Choroid plexus epithelial cell (primary cell): Measurements from ENCODE around the gene INPP5J.
"Not testable (repeated sequence)": the region's sequence is repeated elsewhere in the genome, so short reads cannot be mapped to it uniquely, and the experiment has no call there.

Experiments
- DNase-seq: peaks from one replicate; pipeline ENCODE4 v3.0.0-alpha.2; 2010; ENCODE audit warnings: low read depth
- H3K4me3 ChIP-seq: 2 replicates; pipeline ENCODE4 v1.5.1; 2011; ENCODE audit warnings: low read depth, mild to moderate bottlenecking, control low read depth, low read length, moderate library complexity
- TF ChIP-seq, protein P1 (sequence below): conservative IDR thresholded peaks from 2 replicates; pipeline ENCODE4 v1.5.1; 2011; ENCODE audit warnings: low read depth, mild to moderate bottlenecking, control low read depth, inconsistent platforms, low read length, moderate library complexity

INPP5J gene

DNA sequence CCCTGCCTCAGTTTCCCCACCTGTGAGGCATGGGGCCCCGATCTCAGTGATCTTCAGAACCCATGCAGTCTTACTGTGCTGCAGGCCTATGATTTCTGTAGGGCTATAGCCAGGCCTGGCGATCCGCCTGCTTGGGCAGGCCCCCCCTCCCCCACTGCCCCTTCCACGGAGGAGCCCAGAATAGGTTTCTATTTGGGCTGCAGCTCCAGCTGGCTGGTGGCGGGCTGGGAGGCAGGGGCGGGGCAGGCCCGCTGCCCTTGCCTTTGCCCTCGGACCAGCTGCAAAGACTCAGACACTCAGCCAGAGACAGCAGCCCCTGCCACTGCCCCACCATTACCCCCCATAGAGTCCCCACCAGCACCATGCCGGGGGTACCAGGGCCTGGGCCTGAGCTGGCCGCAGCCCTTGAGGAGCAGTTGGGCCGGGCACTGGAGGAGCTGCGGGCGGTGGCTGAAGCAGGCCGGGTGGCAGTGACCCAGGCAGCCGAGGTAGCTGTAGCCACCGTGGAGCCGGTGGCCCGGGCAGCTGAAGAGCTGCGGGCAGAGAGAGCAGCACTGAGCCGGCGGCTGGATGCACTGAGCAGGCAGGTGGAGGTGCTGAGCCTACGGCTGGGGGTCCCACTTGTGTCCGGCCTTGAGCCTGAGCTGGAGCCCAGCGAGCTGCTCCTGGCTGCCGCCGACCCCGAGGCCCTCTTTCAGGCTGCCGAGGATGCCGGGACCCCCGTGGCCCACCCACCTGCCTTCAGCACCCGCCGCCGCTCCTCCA, 29.5 kb upstream of the INPP5J start:
- no peak overlapping the region for H3K4me3 ChIP-seq
- no peak for DNase-seq
- TF ChIP-seq, protein P1, sequence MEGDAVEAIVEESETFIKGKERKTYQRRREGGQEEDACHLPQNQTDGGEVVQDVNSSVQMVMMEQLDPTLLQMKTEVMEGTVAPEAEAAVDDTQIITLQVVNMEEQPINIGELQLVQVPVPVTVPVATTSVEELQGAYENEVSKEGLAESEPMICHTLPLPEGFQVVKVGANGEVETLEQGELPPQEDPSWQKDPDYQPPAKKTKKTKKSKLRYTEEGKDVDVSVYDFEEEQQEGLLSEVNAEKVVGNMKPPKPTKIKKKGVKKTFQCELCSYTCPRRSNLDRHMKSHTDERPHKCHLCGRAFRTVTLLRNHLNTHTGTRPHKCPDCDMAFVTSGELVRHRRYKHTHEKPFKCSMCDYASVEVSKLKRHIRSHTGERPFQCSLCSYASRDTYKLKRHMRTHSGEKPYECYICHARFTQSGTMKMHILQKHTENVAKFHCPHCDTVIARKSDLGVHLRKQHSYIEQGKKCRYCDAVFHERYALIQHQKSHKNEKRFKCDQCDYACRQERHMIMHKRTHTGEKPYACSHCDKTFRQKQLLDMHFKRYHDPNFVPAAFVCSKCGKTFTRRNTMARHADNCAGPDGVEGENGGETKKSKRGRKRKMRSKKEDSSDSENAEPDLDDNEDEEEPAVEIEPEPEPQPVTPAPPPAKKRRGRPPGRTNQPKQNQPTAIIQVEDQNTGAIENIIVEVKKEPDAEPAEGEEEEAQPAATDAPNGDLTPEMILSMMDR: no peak

DNA sequence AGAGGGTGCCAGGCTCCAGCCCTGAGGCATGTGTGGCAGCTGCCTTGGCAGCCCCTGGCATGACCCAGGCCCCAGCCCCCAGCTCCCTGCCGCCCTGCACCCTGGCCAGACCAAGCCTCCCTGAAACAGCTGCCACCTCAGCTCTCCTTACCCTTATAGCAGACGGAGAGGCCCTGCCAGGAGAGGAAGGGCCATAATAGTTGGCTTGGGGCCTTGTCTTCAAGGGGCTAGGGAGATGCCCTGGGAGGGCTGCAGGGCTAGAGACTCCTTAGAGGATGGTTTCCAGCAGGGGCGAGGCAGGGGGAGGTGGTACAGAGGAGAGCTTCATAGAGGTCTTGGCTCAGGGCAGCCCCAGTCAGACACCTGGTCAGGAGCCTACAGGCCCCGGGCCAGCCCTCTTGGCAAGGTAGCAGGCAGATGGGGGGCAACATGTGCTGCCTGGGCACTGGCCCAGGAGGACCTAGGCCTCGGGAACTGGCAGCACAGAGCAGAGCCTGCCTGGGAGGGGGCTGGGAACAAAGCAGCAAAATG, 28.7 kb upstream of the INPP5J start:
- DNase-seq: no peak
- no peak overlapping the region for H3K4me3 ChIP-seq
- TF ChIP-seq, protein P1: no peak

DNA sequence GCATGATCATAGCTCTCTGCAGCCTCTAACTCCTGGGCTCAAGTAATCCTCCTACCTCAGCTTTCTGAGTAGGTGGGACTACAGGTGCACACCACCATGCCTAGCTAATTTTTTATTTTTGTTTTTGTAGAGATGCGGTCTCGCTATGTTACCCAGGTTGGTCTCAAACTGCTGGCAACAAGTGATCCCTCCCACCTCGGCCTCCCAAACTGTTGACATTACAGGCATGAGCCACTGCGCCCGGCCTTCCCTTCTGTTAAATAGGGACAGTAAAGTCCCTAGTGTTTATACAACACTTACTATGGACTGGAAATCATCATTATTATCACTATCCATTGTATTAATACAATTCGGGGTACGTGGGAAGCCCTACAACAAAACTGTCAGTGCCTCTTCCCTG, 28.0 kb upstream of the INPP5J start:
- TF ChIP-seq, protein P1: no peak
- H3K4me3 ChIP-seq: no peak overlapping the region
- DNase-seq: no peak

DNA sequence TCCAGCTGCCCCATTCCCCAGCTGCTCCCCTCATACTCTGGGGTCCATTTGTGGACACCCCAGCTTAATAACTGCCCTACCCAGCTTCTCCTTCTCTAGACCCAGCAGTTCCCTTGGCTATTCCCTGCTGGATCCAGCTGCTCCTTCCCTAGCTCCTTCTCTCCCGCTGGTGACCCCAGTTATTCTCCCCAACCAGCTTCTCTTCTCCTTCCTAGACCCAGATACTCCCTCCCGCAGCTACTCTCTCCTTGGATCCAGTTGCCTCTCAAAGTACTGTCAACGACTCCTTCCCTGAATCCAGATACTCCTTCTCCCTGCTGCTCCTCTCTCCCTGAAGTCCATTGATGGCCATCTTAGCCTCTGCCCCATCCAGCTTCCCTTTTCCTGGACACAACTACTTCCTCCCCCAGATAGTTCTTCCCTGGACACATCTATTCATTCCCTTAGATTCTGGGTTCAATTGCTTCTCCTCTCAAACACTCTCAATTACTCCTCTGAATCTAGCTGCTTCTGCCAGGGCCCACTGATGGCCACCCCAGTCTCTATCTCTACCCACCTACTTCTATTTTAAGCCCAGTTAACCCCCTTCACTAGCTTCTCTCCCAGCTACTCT, 27.0 kb upstream of the INPP5J start:
- TF ChIP-seq, protein P1: no peak
- no peak overlapping the region for H3K4me3 ChIP-seq
- DNase-seq: no peak

DNA sequence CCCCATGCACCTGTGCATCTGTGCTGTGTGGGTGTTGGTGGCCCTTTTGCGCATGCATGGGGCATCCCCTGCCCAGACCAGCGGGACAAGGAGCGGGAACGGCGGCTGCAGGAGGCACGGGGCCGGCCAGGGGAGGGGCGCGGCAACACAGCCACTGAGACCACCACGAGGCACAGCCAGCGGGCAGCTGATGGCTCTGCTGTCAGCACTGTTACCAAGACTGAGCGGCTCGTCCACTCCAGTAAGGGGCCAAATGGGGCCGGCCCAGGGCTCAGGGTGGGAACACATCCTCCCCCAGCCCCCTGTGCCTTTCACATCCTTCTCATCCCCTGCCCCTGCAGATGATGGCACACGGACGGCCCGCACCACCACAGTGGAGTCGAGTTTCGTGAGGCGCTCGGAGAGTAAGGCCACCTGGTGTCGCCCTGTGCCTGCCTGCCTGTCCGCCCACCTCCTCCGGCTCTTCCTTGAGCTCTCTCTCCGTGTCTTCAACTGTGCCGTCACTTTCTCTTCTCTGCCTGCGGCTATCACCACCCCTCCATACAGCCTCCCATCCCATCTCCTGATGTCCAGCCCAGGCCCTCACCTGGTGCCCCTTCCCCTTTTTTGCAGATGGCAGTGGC, 26.0 kb upstream of the INPP5J start:
- no peak for DNase-seq
- TF ChIP-seq, protein P1: no peak
- H3K4me3 ChIP-seq: no peak overlapping the region

DNA sequence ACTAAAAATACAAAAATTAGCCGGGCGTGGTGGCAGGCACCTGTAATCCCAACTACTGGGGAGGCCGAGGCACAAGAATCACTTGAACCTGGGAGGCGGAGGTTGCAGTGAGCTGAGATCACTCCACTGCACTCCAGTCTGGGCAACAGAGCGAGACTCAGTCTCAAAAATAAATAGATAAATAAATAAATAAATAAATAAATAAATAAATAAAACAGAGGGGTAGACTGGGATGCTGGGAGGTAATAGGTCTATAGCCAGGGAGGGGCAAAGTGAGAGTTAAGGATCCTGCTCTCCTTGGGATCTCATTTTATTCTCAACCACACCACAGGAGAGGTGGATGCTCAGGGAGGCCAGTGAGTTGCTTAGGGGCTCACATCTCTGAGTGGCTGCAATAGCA, 25.2 kb upstream of the INPP5J start:
- not testable (repeated sequence) for DNase-seq

DNA sequence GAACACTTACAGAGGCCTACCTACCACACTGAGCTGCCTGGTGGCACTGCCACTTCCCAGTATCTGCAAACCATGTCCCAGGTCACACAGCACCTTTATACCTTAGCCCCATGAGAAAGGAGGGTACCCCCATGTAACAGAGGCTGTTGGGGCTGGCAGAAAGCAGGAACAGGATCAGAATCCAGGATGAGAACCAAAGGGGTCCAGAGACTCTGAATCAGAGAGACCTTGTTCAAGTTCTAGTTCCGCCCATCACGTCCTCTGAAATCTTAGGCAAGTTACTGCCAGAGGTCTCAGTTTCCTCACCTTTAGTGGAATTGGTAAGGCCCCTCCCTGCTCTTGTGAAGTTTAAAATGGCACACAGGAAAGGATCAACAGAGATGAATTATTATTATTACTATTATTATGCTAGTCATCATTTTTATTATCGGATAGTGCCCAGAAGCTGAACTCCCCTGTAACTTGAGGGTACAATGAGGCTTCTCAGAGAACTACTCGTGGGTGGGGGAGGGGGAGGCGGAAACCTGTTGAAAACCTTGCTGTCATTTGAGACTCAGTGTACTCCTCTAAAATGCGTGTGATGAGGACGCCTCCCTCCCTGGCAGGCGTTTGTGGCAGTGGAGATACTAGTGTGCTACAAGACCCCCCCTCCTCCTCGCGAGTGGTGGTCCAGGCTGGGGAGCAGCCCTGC, 24.7 kb upstream of the INPP5J start:
- no peak overlapping the region for H3K4me3 ChIP-seq
- no peak for DNase-seq
- TF ChIP-seq, protein P1: no peak

More for the DNA sequence above, 25.2 kb upstream of the INPP5J start:
- not testable (repeated sequence) for H3K4me3 ChIP-seq
